GM18526 (cell line): Measurements from ENCODE around the gene ADARB2.

Experiments used
- POLR2A ChIP-seq: IDR thresholded peaks from 3 replicates; pipeline ENCODE4 v1.6.1; 2011; ENCODE audit not compliant: insufficient read length; ENCODE audit errors: extremely low read depth

ADARB2 gene

GRCh38 chr10:1737222-1738061 lies at the start of gene ADARB2:
TSS of gene ADARB2 (minus strand) at chr10:1737525.
- no peak for TF ChIP-seq POLR2A

- no peak for TF ChIP-seq POLR2A
These were observed 48.5 kb upstream of the ADARB2 start for GRCh38 chr10:1785835-1786234.

GRCh38 chr10:1782841-1783240 lies 45.5 kb upstream of the ADARB2 start:
- TF ChIP-seq POLR2A: no peak

GRCh38 chr10:1779796-1780195 lies 42.5 kb upstream of the ADARB2 start:
- TF ChIP-seq POLR2A: no peak

GRCh38 chr10:1778375-1778969 lies 41.1 kb upstream of the ADARB2 start:
- TF ChIP-seq POLR2A: no peak

- no peak for TF ChIP-seq POLR2A
These were observed 38.9 kb upstream of the ADARB2 start for GRCh38 chr10:1776127-1776662.

- no peak for TF ChIP-seq POLR2A
These were observed 37.5 kb upstream of the ADARB2 start for GRCh38 chr10:1774796-1775195.

- TF ChIP-seq POLR2A: no peak
These were observed 28.7 kb upstream of the ADARB2 start for GRCh38 chr10:1766049-1766448.

GRCh38 chr10:1762076-1762475 lies 24.8 kb upstream of the ADARB2 start:
- TF ChIP-seq POLR2A: no peak

- no peak for TF ChIP-seq POLR2A
These were observed 17.3 kb upstream of the ADARB2 start for GRCh38 chr10:1754506-1755153.

- no peak for TF ChIP-seq POLR2A
These were observed 14.8 kb upstream of the ADARB2 start for GRCh38 chr10:1752153-1752552.

- TF ChIP-seq POLR2A: no peak
These were observed 10.3 kb upstream of the ADARB2 start for GRCh38 chr10:1747590-1748157.

- TF ChIP-seq POLR2A: no peak
These were observed 9.5 kb upstream of the ADARB2 start for GRCh38 chr10:1746796-1747195.

GRCh38 chr10:1745780-1746456 lies 8.6 kb upstream of the ADARB2 start:
- TF ChIP-seq POLR2A: no peak

- no peak for TF ChIP-seq POLR2A
These were observed 7.2 kb upstream of the ADARB2 start for GRCh38 chr10:1744524-1744923.
